ENCODE measurements around the gene RUNDC3A. TPM values are rescaled to one million over a fixed set of nuclear protein-coding genes. Genes with fewer than 3 reads are reported as not detected.

The RUNDC3A gene
- total and polyA plus RNA-seq, 2 of the 13 experiments (the other 11 are each of a cell fraction or from before 2014, with no cell fraction given), result 0.25 TPM; not detected in 1

GRCh38 chr17:44326861-44327444, 18.6 kb downstream of the RUNDC3A start (continued):
- TF ChIP-seq ZNF883 (CRISPR knock-in tag; IDR thresholded peaks at IDR 0.05; ENCODE audit: not compliant biosample characterization) (no peak), ZNF329 (CRISPR knock-in tag; IDR thresholded peaks at IDR 0.05; ENCODE audit: low read depth) (no peak), ZNF501 (CRISPR knock-in tag; IDR thresholded peaks at IDR 0.05) (no peak), ZNF530 (CRISPR knock-in tag; IDR thresholded peaks at IDR 0.05; ENCODE audit: low read depth) (no peak), ZNF512 (CRISPR knock-in tag; IDR thresholded peaks at IDR 0.05) (no peak), NFRKB (IDR thresholded peaks at IDR 0.05) (no peak), REL (CRISPR knock-in tag; conservative IDR thresholded peaks at IDR 0.05) (no peak), ZBTB38 (CRISPR knock-in tag; IDR thresholded peaks at IDR 0.05) (no peak), ZBTB33 (CRISPR knock-in tag; IDR thresholded peaks at IDR 0.05) (no peak), EED (CRISPR knock-in tag; IDR thresholded peaks at IDR 0.05) (no peak), SRY (CRISPR knock-in tag; IDR thresholded peaks at IDR 0.05) (no peak), ZMAT3 (CRISPR knock-in tag; conservative IDR thresholded peaks at IDR 0.05) (0 out of 2 replicates have a peak, but pooled peaks have one; percentile 48), KLF6 (CRISPR knock-in tag; IDR thresholded peaks at IDR 0.05) (peak; percentile 73; the same call in 1 of the 2 replicates), RNF219 (CRISPR knock-in tag; IDR thresholded peaks at IDR 0.05) (no peak), HINFP (CRISPR knock-in tag; IDR thresholded peaks at IDR 0.05; ENCODE audit: low read depth) (peak; percentile 80; the same call in 1 of the 2 replicates), REXO4 (CRISPR knock-in tag; IDR thresholded peaks at IDR 0.05; ENCODE audit: borderline replicate concordance) (no peak), BHLHE40 (IDR thresholded peaks at IDR 0.05; ENCODE audit: low read length) (peak; percentile 91), RBM22 (optimal IDR thresholded peaks at IDR 0.05; ENCODE audit: low read length) (no peak), ATF1 (CRISPR knock-in tag; IDR thresholded peaks at IDR 0.05) (peak; percentile 82), POLR2AphosphoS5 (IDR thresholded peaks at IDR 0.05; ENCODE audit: low read depth, low read length) (no peak), ZBTB34 (CRISPR knock-in tag; IDR thresholded peaks at IDR 0.05) (no peak), ZNF430 (CRISPR knock-in tag; IDR thresholded peaks at IDR 0.05) (no peak), MTA1 (CRISPR knock-in tag; IDR thresholded peaks at IDR 0.05; ENCODE audit: borderline replicate concordance) (no peak)
